Muscle layer of colon (tissue), 2 donors: Measurements from ENCODE around the gene REPIN1.

Experiments used
- H3K27ac ChIP-seq: one replicate; pipeline ENCODE4 v1.7.0; 2013; ENCODE audit warnings: low read depth, mild to moderate bottlenecking, low read length, moderate library complexity
- H3K27me3 ChIP-seq, 2 donors: one replicate each; pipeline ENCODE4 v1.7.0; 2013; ENCODE audit warnings: low read length in 2 of 2, mild to moderate bottlenecking in 2 of 2; ENCODE audit not compliant: insufficient read depth in 2 of 2, control insufficient read depth in 1 of 2
- H3K36me3 ChIP-seq: one replicate; pipeline ENCODE4 v1.7.0; 2013; ENCODE audit warnings: mild to moderate bottlenecking, low read length; ENCODE audit not compliant: insufficient read depth
- H3K4me1 ChIP-seq: one replicate; pipeline ENCODE4 v1.7.0; 2013; ENCODE audit warnings: mild to moderate bottlenecking, low read length; ENCODE audit not compliant: insufficient read depth
- H3K4me3 ChIP-seq, 2 donors: one replicate each; pipeline ENCODE4 v1.7.0; 2013; ENCODE audit warnings: low read length in 2 of 2, low read depth in 1 of 2, mild to moderate bottlenecking in 1 of 2, moderate library complexity in 1 of 2
- H3K9ac ChIP-seq: one replicate; pipeline ENCODE4 v1.7.0; 2013; ENCODE audit warnings: low read length
- H3K9me3 ChIP-seq: one replicate; pipeline ENCODE4 v1.7.0; 2013; ENCODE audit warnings: mild to moderate bottlenecking, low read length
- donor health status: abdominal sarcoma.
- donor health status: Adenocarcinoma of cecum.

REPIN1 gene

DNA sequence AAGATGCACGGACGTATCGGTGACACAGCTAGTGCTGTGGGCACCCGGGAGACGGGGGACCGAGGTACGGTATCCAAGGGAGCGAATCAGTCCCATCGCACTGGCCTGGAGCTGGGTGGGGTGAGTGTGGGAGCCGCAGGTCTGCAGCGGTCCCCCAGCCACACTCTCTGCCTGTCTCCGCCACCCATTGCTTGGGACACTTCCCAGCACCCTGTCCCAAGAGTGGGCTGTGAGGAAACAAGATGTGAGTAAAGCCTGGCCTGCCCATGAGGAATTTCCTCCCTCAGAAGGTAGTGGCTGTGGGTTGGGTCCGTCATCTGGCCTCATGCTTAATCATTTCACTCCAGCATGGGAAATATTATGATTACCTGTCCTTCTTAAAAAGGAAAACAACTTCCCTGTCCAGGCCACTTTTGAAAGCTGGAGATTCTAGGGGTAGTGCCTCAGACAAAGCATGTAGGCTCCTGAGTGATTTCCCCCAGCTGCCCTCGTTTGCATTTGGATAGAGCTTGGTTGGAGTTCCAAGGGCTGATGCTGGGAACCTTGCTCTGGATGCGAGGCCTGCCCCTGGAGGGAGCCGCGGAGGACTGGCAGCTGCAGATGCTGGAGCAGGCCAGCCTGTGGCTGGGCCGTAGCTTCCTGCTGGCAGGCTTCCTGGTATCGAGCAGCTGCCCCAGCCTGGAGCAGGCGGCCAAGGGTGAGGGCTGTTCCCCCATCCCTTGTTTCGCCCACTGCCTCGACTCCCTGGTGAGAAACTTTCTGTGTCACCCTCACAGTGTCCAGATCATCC, 39.1 kb upstream of the REPIN1 start:
- Histone ChIP-seq H3K27ac (no peak overlapping the region), H3K4me1 (peaks cover 2% of the 10 kb centered on the region), H3K9ac (no peak overlapping the region), H3K4me3 (no peak overlapping the region), H3K27me3 (no peaks in the 10 kb centered on the region), H3K36me3 (peaks cover 27% of the 10 kb centered on the region), H3K9me3 (no peaks in the 10 kb centered on the region)

DNA sequence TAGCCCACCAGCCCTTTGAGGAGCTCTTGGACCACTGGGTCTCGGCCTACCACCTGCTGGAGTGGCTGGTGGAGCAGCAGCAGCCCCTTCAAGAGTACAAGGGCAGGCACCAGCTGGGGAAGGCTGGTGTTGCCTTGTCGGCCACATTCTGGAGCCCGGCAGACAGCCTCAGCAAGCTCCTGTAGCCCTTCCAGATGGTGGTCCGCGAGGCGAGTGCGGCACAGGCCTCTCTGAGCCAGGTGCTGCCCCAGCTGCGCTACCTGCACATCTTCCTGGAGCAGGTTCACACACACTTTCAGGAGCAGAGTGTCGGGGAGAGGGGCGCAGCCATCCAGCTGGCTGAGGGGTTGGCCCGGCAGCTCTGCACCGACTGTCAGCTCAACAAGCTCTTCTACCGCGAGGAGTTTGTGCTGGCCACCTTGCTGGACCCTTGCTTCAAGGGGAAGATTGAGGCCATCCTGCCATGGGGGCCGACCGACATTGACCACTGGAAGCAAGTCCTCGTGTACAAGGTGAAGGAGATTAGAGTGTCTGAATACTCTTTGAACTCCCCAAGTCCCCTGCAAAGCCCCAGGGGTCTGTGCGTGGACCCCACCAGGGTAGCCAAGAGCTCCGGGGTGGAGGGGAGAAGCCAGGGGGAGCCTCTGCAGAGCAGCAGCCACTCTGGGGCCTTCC, 38.3 kb upstream of the REPIN1 start:
- Histone ChIP-seq H3K27me3 (no peaks in the 10 kb centered on the region), H3K27ac (no peak overlapping the region), H3K9me3 (no peaks in the 10 kb centered on the region), H3K4me3 (no peak overlapping the region), H3K36me3 (peaks cover 27% of the 10 kb centered on the region), H3K9ac (no peak overlapping the region), H3K4me1 (peaks cover 10% of the 10 kb centered on the region)

DNA sequence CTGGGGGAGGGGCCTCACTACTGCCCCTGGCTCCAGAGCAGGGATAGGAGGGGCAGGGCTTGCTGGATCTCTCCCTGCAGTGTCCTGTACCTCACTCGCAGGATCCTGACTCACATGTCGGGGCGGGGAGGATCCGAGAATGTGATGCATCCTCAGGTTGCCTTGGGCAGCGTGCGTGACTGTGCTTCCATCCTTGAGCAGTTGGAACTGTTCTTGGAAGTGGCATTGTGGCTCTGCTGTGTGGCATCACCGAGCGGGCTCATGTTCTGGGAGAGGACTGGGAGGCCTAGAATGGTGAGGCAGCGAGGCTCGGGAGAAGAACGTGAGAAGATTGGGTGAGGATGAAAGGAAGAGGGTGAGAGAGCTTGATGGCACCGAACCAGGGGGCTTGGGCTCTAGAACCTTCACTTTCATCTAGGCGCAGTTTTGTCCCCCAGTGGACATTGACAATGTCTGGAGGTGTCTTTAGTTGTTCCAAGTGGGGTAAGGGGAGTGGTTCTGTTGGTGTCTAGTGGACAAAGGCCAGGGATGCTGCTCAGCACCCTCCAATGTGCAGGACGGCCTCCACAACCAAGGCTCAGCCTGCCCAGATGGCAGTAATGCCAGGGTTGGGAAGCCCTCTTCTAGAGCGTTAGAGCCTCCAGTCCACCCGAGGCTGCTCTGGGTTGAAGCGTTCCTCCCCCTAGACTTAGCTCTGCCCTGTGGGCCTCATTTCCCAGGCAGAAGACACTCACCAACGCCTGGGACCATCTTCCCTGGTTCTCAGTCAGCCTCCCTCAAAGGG, 35.6 kb upstream of the REPIN1 start:
- H3K27me3 ChIP-seq, result no peaks in the 10 kb centered on the region
- H3K36me3 ChIP-seq, result peaks cover 15% of the 10 kb centered on the region
- H3K27ac ChIP-seq, result no peak overlapping the region
- H3K4me3 ChIP-seq, result no peak overlapping the region
- no peaks in the 10 kb centered on the region for H3K9me3 ChIP-seq
- H3K4me1 ChIP-seq, result peaks cover 35% of the 10 kb centered on the region
- no peak overlapping the region for H3K9ac ChIP-seq

DNA sequence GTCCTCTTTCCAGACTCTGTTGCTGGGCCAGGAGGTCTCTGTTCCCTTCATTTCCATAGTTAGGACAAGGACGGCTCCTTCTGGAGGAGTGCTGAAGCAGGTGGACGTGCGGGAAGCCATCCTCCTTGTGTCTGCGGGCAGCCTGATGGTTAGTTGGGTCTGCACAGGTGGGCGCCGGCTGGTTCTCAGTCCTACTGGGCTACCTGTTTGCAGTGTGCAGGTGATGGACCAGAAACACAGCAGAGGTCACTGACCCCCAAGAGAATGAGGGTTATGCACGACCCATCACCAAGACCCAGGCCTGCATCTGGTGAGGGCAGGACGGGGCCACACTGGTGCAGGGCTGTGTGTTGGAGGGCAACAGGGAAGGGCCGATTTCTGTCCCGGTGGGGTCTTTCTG, 35.0 kb upstream of the REPIN1 start:
- H3K27ac ChIP-seq, result no peak overlapping the region
- no peaks in the 10 kb centered on the region for H3K27me3 ChIP-seq
- H3K4me3 ChIP-seq, result no peak overlapping the region
- no peak overlapping the region for H3K9ac ChIP-seq
- peaks cover 11% of the 10 kb centered on the region for H3K36me3 ChIP-seq
- peaks cover 41% of the 10 kb centered on the region for H3K4me1 ChIP-seq
- H3K9me3 ChIP-seq, result no peaks in the 10 kb centered on the region

DNA sequence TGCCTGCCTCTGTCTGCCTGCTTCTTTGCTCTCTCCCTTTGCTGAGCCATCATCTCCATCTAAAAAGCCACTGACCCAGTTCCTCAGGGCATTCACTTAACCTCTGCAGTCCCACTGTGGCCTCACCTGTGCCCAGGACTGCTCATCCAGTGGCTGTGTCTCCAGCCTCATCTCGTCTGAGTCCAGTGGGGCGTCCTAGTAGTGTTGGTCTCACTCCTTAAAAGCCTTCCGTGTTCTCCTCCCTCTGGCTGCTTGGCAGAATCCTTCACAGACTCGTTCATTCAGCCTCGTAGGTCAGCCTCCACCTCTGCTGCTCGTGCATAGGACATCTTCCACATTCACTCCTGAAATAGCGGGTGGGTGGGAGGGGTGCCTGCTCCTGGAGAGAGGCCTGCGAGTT, 34.5 kb upstream of the REPIN1 start:
- Histone ChIP-seq H3K4me1 (peaks cover 46% of the 10 kb centered on the region), H3K36me3 (peaks cover 11% of the 10 kb centered on the region), H3K27ac (peak overlapping the region; percentile 35), H3K9ac (no peak overlapping the region), H3K4me3 (no peak overlapping the region), H3K9me3 (no peaks in the 10 kb centered on the region), H3K27me3 (no peaks in the 10 kb centered on the region)

DNA sequence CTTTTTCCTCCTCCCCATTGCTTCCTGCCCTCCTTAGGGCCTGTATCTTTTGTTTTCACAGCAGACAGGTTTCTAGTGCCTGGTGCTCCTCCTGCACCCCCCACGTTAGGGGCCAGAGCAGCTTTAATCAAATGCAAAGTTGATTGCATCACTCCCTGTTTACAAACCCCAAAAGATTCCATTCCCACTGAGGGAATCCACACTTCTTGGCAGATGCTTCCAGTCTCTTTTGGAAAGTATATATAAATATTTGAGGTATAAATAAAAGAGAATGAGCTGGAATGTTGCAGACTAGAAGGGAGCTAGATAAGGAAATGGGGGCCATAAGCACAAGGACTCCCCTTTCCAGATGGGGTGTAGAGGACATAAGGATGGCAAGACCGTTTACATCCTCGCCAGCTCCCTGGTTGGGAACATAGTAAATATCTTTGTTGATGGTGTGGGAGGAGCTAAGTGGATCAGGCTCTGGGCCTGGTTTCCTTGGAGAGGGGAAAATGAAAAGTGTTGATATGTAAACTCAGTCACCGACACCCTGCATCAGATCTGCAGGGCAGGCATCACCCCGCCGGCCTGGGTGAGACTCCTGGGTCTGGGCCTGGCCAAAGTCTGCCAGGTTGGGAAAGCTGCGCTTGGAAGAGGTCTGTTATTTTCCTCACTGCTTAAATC, 33.4 kb upstream of the REPIN1 start:
- Histone ChIP-seq H3K4me3 (peak overlapping the region in 1 of 2 donors; percentile 27), H3K9me3 (no peaks in the 10 kb centered on the region), H3K27me3 (no peaks in the 10 kb centered on the region), H3K36me3 (peaks cover 8% of the 10 kb centered on the region), H3K27ac (peak overlapping the region; percentile 48), H3K4me1 (peaks cover 53% of the 10 kb centered on the region), H3K9ac (no peak overlapping the region)

DNA sequence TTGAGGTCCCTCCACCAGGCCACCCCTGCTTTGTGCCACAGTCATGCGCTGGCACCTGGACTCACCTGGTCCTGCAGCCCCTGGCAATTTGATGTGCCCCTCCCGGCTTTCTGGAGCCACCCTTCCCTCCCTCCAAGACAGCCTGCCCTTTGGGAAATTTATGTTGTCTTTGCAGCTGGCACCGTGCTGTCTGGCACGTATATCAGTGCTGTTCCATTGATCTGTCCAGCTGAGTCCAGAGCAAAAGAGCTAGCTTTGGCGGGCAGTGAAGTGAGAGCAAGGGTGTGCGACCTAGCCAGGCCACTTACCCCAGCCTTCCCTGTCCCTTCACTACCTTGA, 32.9 kb upstream of the REPIN1 start:
- Histone ChIP-seq H3K9ac (no peak overlapping the region), H3K27me3 (no peaks in the 10 kb centered on the region), H3K36me3 (peaks cover 4% of the 10 kb centered on the region), H3K4me1 (peaks cover 53% of the 10 kb centered on the region), H3K4me3 (peak overlapping the region in 1 of 2 donors; percentile 27), H3K27ac (peak overlapping the region; percentile 48), H3K9me3 (no peaks in the 10 kb centered on the region)

DNA sequence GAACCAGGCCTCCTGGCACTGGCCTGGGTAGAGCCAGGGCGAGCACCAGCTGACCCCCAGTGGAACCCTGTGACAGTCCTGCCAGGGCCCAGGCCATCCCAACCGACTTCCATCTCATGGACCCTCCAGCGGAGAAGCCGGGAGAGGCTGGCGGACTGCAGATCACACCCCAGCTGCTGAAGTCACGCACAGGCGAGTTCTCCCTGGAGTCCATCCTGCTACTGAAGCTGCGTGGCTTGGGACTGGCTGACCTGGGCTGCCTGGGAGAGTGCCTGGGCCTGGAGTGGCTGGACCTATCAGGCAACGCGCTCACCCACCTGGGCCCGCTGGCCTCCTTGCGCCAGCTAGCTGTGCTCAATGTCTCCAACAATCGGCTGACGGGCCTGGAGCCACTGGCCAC, 31.9 kb upstream of the REPIN1 start:
- Histone ChIP-seq H3K27me3 (no peaks in the 10 kb centered on the region), H3K27ac (peak overlapping the region; percentile 37), H3K9ac (no peak overlapping the region), H3K9me3 (no peaks in the 10 kb centered on the region), H3K4me3 (no peak overlapping the region), H3K36me3 (peaks cover 4% of the 10 kb centered on the region), H3K4me1 (peaks cover 53% of the 10 kb centered on the region)

DNA sequence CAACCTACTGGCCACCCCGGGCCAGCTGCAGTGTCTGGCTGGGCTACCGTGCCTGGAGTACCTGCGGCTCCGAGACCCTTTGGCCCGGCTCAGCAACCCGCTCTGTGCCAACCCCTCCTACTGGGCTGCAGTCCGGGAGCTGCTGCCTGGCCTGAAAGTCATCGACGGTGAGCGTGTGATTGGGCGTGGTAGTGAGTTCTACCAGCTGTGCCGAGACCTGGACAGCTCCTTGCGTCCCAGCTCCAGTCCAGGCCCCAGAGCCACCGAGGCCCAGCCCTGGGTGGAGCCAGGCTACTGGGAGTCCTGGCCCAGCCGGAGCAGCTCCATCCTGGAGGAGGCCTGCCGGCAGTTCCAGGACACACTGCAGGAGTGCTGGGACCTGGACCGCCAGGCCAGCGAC, 31.4 kb upstream of the REPIN1 start:
- H3K9me3 ChIP-seq, result no peaks in the 10 kb centered on the region
- no peak overlapping the region for H3K27ac ChIP-seq
- H3K9ac ChIP-seq, result no peak overlapping the region
- H3K4me3 ChIP-seq, result no peak overlapping the region
- peaks cover 57% of the 10 kb centered on the region for H3K4me1 ChIP-seq
- H3K36me3 ChIP-seq, result peaks cover 4% of the 10 kb centered on the region
- H3K27me3 ChIP-seq, result no peaks in the 10 kb centered on the region

DNA sequence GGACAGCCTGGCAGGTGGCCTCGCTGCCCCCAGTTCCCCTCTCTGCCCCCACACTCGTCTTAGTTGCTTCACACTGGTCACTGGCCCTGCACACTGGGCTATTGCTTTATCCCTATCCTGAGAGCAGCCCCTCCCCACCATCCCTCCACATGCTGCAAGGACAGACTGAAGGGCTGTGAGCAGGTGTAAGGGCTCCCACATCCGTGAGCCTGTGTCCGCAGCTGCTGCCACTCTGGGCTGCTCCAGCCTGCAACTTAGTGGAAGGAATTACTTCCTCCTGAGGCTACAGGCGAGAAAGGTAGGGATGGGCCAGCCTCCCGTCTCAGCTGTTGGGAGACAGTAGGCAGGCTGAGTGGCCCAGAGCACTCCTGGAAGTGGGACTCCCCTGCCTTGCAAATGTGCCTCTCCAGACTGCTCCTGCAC, 31.0 kb upstream of the REPIN1 start:
- Histone ChIP-seq H3K27me3 (no peaks in the 10 kb centered on the region), H3K9ac (no peak overlapping the region), H3K27ac (no peak overlapping the region), H3K4me3 (no peak overlapping the region), H3K4me1 (peaks cover 60% of the 10 kb centered on the region), H3K36me3 (peaks cover 4% of the 10 kb centered on the region), H3K9me3 (no peaks in the 10 kb centered on the region)

DNA sequence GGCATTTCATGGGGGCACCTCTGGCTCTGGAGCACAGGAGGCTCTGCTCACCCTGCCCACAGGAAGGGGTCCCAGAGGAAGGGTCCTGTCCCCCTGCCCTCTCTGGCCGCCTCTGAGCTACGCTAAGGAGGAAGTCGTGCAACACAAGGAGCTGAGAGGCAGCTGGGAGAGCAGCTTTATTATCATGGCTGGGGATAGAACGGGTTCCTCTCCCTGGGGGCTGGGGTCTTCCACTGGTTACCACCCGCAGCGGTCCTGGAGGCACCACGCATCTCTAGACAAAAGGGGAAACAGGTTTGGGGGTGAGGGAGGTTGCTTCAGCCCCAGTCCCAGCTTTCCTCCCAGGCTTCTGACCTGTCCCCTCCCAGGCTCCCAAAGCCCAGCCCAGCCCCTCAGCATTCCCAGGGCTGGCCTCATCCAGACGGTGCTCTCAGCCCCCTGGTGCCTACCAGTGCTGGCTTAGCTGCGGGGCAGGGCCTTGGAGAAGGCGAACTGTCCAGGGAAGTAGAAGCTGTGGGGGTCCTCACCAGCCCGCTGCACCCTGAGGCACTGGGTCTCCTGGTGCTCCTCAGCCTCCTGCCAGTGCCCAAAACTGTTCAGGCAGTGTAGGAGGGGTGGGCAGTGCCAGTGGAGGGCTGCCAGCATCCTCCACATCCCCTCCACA, 30.3 kb upstream of the REPIN1 start:
- Histone ChIP-seq H3K9ac (no peak overlapping the region), H3K27ac (no peak overlapping the region), H3K9me3 (no peaks in the 10 kb centered on the region), H3K27me3 (no peaks in the 10 kb centered on the region), H3K36me3 (peaks cover 4% of the 10 kb centered on the region), H3K4me3 (no peak overlapping the region), H3K4me1 (peaks cover 60% of the 10 kb centered on the region)
